Panc1 (cell line): ENCODE results near the gene PRKCB. TPM values are rescaled to one million over a fixed set of nuclear protein-coding genes. Genes with fewer than 3 reads are reported as not detected.

ENCODE experiments used
- ATAC-seq: fragments of 200-7000 bp; cut with Tn5 transposase; 2 replicates; pipeline ENCODE4 v1.9.1; 2020; ENCODE audit warnings: mild to moderate bottlenecking, moderate library complexity
- BruUV-seq: library from RNA; stranded (reverse); fragments of 400-500 nt; replicated peaks from 2 replicates; lab custom pipeline; 2021; lab: Mats Ljungman, UMichigan
- CTCF ChIA-PET: fragments of 300-600 bp; sonication (Branson Sonifier 250); formaldehyde crosslinking; loops from one replicate; lab custom pipeline; 2022; ENCODE audit warnings: antibody characterized with exemption; lab: Charles Lee
- POLR2A ChIA-PET: fragments of 300-600 bp; sonication (Branson Sonifier 250); formaldehyde crosslinking; loops from one replicate; lab custom pipeline; 2022; ENCODE audit warnings: antibody characterized with exemption; lab: Charles Lee
- DNase-seq: peaks from one replicate; pipeline ENCODE4 v3.0.0-alpha.2; 2010; ENCODE audit warnings: low read depth, low spot score
- H3K27ac ChIP-seq: 2 replicates; pipeline ENCODE4 v1.5.1; 2011; ENCODE audit warnings: mild to moderate bottlenecking, low read length, inconsistent platforms
- H3K27me3 ChIP-seq: fragments of 200-500 bp; sonication (Bioruptor generic); 2 replicates; pipeline ENCODE4 v1.6.0; 2014; ENCODE audit warnings: low read length, inconsistent platforms; ENCODE audit not compliant: control insufficient read depth, insufficient read depth
- H3K36me3 ChIP-seq: fragments of 200-500 bp; sonication (Bioruptor generic); 2 replicates; pipeline ENCODE4 v1.5.1; 2014; ENCODE audit warnings: inconsistent platforms, mild to moderate bottlenecking, low read length, moderate library complexity; ENCODE audit not compliant: control insufficient read depth, insufficient read depth
- H3K4me1 ChIP-seq: 2 replicates; pipeline ENCODE4 v1.5.1; 2011; ENCODE audit warnings: inconsistent platforms, mild to moderate bottlenecking, low read length, moderate library complexity; ENCODE audit not compliant: control insufficient read depth, insufficient read depth
- H3K4me3 ChIP-seq, 2 experiments: 2 replicates each; pipeline ENCODE4 v1.5.1; 2011 to 2012; ENCODE audit warnings: low read depth in 2 of 2, low read length in 2 of 2, mild to moderate bottlenecking in 2 of 2, inconsistent platforms in 1 of 2, moderate library complexity in 1 of 2
- H3K9me3 ChIP-seq: fragments of 200-500 bp; sonication (Bioruptor generic); 2 replicates; pipeline ENCODE4 v1.5.1; 2014; ENCODE audit warnings: low read depth, mild to moderate bottlenecking, inconsistent platforms, low read length, moderate library complexity; ENCODE audit not compliant: control insufficient read depth, insufficient read depth
- POLR2AphosphoS5 ChIP-seq: IDR thresholded peaks from 2 replicates; pipeline ENCODE4 v1.6.1; 2012; ENCODE audit warnings: mild to moderate bottlenecking, low read depth, low read length, moderate library complexity
- SIN3A ChIP-seq: IDR thresholded peaks from 2 replicates; pipeline ENCODE4 v1.6.1; 2012; ENCODE audit warnings: low read depth, mild to moderate bottlenecking, low read length, moderate library complexity, borderline replicate concordance; ENCODE audit not compliant: insufficient read depth
- TCF7L2 ChIP-seq: IDR thresholded peaks from 2 replicates; pipeline ENCODE4 v1.6.1; 2011; ENCODE audit warnings: mild to moderate bottlenecking, low read depth, low read length, inconsistent platforms
- in situ Hi-C: cut with HindIII; loops from 2 replicates; pipeline ENCODE4 v1.10.0; 2016; ENCODE audit warnings: low sequenced_read_pairs, low pct_unique_long_range_greater_than_20kb
- intact Hi-C: fragments of 100-400 bp; cut with micrococcal nuclease; formaldehyde crosslinking; loops from one replicate; pipeline ENCODE4 v1.10.0; 2022; ENCODE audit not compliant: unreplicated experiment
- total RNA-seq: library from RNA; stranded (reverse); gene quantifications from one replicate; pipeline ENCODE4 v1.2.1, GENCODE V29; 2021; ENCODE audit not compliant: unreplicated experiment
- TF ChIP-seq, protein P1 (sequence below): fragments of 450-650 bp; IDR thresholded peaks from 2 replicates; pipeline ENCODE4 v1.5.1; 2017; ENCODE audit warnings: mild to moderate bottlenecking
- TF ChIP-seq, protein P2 (sequence below), 2 experiments: IDR thresholded peaks; 2 replicates each; pipeline ENCODE4 v1.6.1; 2011 to 2012; ENCODE audit warnings: low read depth in 2 of 2, control low read depth in 1 of 2, low read length in 1 of 2, mild to moderate bottlenecking in 1 of 2, moderate library complexity in 1 of 2; ENCODE audit not compliant: insufficient read depth in 1 of 2

The PRKCB gene
- total RNA-seq, 1 experiment from 2014 or later = 0.41 TPM

DNA sequence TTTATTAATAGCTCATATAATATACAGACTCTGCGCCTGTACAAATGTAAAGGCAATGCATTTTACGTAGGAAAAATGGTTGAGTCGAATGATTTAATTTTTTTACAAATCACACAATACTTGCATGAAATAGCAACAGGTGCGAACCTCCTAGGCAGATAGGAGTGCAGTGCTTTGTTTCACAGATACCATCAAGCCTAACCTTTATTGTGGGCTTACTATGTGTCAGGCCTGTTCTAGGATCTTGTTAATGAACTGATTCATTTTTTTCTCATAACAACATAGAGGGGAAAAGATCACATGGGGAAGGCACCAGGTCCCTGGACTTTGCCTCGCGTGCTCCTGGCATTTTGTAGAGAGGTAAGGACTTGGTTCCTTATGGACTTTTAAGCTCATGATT is 107.8 kb downstream of the PRKCB start:
- H3K4me1 ChIP-seq = no peaks in the 10 kb centered on the region
- intact Hi-C loops = no loop called here
- ChIA-PET POLR2A (no interaction called here), CTCF (interaction anchor here (0.8 kb wide), 1 partner anchor 67 kb away, joined by 6 read pairs; no protein-coding TSS in a partner anchor)
- ATAC-seq (no peak), DNase-seq (no peak)
- no peaks in the 10 kb centered on the region for H3K9me3 ChIP-seq
- H3K36me3 ChIP-seq = no peaks in the 10 kb centered on the region
- in situ Hi-C loops = no loop called here
- TF ChIP-seq, protein P1, sequence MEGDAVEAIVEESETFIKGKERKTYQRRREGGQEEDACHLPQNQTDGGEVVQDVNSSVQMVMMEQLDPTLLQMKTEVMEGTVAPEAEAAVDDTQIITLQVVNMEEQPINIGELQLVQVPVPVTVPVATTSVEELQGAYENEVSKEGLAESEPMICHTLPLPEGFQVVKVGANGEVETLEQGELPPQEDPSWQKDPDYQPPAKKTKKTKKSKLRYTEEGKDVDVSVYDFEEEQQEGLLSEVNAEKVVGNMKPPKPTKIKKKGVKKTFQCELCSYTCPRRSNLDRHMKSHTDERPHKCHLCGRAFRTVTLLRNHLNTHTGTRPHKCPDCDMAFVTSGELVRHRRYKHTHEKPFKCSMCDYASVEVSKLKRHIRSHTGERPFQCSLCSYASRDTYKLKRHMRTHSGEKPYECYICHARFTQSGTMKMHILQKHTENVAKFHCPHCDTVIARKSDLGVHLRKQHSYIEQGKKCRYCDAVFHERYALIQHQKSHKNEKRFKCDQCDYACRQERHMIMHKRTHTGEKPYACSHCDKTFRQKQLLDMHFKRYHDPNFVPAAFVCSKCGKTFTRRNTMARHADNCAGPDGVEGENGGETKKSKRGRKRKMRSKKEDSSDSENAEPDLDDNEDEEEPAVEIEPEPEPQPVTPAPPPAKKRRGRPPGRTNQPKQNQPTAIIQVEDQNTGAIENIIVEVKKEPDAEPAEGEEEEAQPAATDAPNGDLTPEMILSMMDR = no peak
- TF ChIP-seq POLR2AphosphoS5 (no peak), TCF7L2 (no peak), SIN3A (no peak)
- TF ChIP-seq, protein P2, sequence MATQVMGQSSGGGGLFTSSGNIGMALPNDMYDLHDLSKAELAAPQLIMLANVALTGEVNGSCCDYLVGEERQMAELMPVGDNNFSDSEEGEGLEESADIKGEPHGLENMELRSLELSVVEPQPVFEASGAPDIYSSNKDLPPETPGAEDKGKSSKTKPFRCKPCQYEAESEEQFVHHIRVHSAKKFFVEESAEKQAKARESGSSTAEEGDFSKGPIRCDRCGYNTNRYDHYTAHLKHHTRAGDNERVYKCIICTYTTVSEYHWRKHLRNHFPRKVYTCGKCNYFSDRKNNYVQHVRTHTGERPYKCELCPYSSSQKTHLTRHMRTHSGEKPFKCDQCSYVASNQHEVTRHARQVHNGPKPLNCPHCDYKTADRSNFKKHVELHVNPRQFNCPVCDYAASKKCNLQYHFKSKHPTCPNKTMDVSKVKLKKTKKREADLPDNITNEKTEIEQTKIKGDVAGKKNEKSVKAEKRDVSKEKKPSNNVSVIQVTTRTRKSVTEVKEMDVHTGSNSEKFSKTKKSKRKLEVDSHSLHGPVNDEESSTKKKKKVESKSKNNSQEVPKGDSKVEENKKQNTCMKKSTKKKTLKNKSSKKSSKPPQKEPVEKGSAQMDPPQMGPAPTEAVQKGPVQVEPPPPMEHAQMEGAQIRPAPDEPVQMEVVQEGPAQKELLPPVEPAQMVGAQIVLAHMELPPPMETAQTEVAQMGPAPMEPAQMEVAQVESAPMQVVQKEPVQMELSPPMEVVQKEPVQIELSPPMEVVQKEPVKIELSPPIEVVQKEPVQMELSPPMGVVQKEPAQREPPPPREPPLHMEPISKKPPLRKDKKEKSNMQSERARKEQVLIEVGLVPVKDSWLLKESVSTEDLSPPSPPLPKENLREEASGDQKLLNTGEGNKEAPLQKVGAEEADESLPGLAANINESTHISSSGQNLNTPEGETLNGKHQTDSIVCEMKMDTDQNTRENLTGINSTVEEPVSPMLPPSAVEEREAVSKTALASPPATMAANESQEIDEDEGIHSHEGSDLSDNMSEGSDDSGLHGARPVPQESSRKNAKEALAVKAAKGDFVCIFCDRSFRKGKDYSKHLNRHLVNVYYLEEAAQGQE (IDR thresholded peaks at IDR 0.05; ENCODE audit: insufficient read depth in 1 of 2, low read depth in 2 of 2, low read length in 1 of 2) = no peak
- H3K27ac ChIP-seq = no peak overlapping the region
- peaks cover 4% of the 10 kb centered on the region for H3K27me3 ChIP-seq
- BruUV-seq = no TSS peak
- H3K4me3 ChIP-seq = no peak overlapping the region

DNA sequence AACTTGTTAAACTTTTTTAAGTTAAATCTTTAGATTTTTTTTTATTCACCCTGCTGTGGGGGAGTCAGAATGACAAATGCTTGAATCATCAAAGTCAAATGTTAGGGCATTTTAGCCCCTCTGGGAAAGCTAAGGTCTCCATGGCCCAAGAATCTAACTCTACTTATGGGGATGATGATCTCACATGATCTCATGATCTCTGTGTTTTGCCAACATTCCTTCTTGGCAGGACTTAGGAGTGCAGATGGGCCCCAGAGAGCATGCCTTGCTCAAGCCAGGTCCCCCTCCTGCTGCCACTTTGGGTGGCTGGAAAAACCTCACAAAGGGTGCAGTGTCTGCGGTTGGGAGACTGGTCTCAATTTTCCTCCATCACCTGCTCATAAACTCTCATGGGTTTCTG is 108.6 kb downstream of the PRKCB start:
- TF ChIP-seq TCF7L2 (no peak), POLR2AphosphoS5 (no peak), SIN3A (no peak)
- TF ChIP-seq, protein P2 (IDR thresholded peaks at IDR 0.05; ENCODE audit: insufficient read depth in 1 of 2, low read depth in 2 of 2, low read length in 1 of 2) = no peak
- TF ChIP-seq, protein P1 = no peak
- Histone ChIP-seq H3K9me3 (no peaks in the 10 kb centered on the region), H3K4me3 (no peak overlapping the region), H3K27ac (no peak overlapping the region), H3K36me3 (no peaks in the 10 kb centered on the region), H3K4me1 (no peaks in the 10 kb centered on the region), H3K27me3 (no peaks in the 10 kb centered on the region)
- ChIA-PET POLR2A (no interaction called here), CTCF (interaction anchor here (0.5 to 0.8 kb wide), 2 partner anchors 66 to 97 kb away, joined by 3 to 6 read pairs; no protein-coding TSS in a partner anchor)
- no TSS peak for BruUV-seq
- no peak for ATAC-seq
- no peak for DNase-seq
- intact Hi-C loops (no loop called here), in situ Hi-C loops (no loop called here)
